ENCODE data around the gene EBPL.

Gene EBPL

DNA sequence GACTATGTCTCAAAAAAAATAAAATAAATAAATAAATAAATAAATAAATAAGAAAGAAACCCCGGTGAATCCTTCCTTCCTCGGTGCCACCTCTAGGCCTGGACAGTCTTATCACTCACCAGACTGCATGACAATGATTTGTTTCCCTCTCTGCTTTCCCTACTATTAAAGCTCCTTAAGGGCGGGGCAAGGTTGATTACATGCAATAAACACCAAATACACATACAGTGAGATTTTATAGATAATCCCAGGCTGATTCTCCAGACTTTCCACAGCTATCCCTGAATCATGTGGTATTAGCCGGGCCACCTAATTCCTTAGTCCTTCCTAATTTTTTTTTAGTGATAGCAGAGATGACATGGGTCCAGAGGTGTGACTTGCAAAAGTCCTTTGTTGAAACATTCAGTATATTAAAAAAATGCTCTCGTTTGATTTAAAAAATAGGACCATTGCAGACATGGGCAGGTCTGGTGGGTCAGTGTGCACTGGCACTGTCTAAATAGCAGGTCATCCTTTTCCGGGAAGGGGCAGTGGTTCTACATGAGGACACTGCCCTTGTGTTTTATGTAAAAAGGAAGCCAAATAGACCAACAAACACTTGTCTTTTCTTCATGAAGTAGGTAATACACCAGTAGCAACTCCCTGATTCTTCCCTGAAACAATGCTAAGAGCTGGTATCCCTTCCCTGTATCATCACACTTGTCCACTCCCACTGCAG lies 14.5 kb downstream of the EBPL start:
- DNase-seq (ENCODE audit: low read depth in 2 of 2, low spot score in 1 of 2) = no peak

GRCh38 chr13:49670828-49671227 lies 20.5 kb downstream of the EBPL start:
- DNase-seq (ENCODE audit: low read depth in 2 of 2, low spot score in 1 of 2) = no peak

GRCh38 chr13:49669735-49670309 lies 21.5 kb downstream of the EBPL start:
- DNase-seq (ENCODE audit: low read depth in 2 of 2, low spot score in 1 of 2) = no peak

- DNase-seq (ENCODE audit: low read depth in 2 of 2, low spot score in 1 of 2) = no peak
Measured at GRCh38 chr13:49667773-49668172, 23.5 kb downstream of the EBPL start.

- DNase-seq (ENCODE audit: low read depth in 2 of 2, low spot score in 1 of 2) = no peak
Measured at GRCh38 chr13:49664606-49665005, 26.7 kb downstream of the EBPL start.

DNA sequence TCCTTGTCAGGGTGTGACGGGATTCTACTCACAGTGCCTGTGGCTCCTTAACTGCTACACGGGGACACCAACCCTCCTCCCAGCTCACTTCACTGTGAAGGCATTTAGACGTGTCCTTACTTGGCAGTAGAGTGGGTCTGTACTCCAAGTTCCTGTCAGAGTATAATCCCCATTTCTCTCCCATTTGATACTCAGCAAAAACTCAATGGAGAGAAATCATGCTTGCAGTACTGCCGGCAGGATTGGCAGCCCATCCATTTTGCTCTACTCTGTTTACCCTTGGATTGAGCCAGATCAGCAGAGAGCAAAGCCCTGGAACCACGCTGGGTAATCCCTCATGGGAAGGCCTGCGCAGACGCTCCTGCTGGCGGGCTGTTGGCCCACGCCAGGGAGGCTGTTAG lies 34.0 kb downstream of the EBPL start:
- DNase-seq (ENCODE audit: low read depth in 2 of 2, low spot score in 1 of 2) = no peak

DNA sequence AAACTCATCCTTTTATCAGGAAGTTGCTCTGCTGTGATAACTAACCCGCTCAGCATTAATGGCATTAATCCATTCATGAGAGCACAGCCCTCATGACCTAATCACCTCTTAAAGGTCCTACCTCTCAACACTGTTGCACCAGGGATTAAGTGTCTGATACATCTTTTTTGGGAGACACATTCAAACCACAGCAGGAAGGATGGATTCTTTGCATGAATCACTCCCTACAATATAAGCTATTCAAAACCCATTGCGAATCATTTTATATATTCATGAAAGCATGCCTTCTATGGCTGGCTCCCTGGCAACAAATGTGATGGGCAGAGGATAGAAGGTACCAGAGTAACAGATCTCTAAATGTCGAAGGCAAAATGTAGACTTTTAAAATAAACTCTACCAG lies 35.4 kb downstream of the EBPL start:
- no peak for DNase-seq (ENCODE audit: low read depth in 2 of 2, low spot score in 1 of 2)

- no peak for DNase-seq (ENCODE audit: low read depth in 2 of 2, low spot score in 1 of 2)
Measured at GRCh38 chr13:49654011-49654410, 37.3 kb downstream of the EBPL start.

DNA sequence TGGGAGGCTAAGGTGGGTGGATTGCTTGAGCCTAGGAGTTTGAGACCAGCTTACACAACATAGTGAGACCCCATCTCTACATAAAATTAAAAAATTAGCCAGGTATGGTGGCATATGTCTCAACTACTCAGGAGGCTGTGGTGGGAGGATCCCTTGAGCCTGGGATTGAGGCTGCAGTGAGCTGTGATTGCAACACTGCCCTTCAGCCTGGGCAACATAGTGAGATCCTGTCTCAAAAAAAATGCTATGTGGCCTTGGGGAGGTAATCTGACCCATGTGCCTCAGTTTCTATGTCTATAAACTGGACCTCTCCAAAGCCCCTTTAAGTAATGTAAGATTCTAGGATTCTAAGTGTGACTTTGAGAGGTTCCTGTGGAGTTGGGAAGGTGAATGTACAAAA lies 37.8 kb downstream of the EBPL start:
- DNase-seq (ENCODE audit: low read depth in 2 of 2, low spot score in 1 of 2) = no peak

DNA sequence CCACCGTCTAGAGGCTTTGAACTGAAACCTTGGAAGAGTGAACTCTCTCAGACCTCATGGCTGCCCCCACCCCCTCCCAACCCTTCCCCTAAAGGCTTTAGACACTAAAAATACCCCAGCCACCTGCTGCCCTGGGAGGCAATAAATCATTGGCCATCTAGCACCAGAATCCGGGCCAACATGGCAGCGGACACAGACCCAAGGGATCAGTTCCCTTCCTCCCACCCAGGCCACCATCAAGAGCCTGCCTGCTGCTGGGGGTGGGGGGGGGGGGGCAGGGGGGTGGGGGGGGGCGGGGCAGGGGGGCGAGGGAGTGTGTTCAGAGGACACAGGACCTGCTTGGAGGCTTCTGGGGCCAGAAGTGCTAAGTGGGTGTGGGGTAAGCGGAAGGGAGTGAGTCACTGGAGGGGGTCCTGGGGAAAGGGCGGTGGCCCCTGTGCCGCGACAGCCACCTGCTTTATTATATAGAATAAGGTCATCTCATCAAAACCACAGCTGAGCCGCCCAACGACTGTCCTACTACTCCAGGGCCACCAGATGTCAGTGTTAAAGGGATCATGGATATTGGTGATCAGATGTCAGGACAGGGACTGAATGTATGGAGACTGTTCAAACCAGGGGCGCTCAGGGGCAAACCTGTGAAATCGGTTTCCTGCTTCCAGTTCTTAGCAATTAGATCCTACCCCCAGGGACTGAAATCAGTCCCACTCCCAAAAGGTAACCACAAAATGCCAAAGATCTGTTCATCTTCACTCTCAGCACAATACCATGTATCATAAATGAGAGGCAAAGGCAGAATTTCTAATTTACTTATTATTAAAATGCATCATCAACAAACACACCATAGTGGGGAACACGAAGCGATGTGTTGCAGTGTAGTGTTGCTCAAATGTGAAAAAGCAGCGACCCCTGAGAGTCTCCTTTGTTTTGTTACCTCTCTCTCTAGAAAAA lies 38.7 kb downstream of the EBPL start:
- no peak for DNase-seq (ENCODE audit: low read depth in 2 of 2, low spot score in 1 of 2)

DNA sequence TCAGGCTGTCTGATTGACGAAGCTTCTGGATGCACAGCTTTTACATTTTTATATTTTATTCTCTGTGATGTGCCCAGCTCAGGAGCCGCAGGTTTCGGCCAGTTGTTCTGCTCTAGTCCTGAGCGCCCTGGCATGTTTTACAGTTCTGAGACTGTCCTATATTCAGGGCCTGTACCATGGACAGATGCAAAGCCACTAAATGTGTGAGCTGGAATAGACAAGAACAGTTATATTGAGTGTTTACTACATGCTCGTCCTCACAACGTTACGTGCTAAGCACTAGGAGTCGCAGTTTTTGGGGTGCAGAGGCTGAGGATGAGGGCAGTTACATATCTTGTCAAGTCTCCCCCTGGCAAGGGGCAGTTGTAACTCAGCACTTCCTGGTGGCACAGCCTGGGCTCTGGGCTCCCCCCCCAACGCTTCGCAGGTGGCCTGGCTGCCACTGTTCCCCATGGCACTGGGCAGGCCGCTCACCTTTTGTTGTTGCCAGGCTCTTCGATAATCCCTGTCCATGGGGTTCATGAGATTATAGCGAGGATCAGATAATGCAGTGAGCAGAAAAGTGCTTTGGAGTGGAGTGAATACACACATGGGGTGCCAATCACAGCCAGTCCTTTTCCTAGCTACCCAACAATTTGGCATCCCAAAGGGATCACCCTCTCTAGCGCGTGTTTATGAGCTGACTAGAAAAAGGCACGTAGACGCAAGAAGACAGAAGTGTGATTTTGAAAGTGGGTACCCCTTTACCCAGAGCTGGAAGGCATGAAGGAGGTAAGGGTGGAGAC lies 39.5 kb downstream of the EBPL start:
- DNase-seq (ENCODE audit: low read depth in 2 of 2, low spot score in 1 of 2) = no peak

DNA sequence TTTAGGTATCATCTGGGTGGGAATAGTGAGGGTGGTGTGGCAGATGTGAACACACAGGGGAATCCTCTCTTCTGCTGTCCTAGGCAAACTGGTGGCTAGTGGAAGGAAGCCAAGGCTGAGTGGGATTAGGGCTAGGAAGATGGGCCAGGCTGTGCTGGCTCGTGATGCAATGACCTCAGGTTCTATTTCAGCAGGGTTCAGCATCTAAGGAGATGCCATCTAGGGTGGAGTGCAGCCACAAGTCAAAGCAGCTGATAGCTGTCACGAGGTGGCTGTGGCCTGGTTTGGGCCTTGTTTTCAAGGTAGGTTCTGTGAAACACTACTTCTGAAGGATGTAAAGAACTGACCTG lies 41.3 kb downstream of the EBPL start:
- DNase-seq (ENCODE audit: low read depth in 2 of 2, low spot score in 1 of 2) = no peak

DNA sequence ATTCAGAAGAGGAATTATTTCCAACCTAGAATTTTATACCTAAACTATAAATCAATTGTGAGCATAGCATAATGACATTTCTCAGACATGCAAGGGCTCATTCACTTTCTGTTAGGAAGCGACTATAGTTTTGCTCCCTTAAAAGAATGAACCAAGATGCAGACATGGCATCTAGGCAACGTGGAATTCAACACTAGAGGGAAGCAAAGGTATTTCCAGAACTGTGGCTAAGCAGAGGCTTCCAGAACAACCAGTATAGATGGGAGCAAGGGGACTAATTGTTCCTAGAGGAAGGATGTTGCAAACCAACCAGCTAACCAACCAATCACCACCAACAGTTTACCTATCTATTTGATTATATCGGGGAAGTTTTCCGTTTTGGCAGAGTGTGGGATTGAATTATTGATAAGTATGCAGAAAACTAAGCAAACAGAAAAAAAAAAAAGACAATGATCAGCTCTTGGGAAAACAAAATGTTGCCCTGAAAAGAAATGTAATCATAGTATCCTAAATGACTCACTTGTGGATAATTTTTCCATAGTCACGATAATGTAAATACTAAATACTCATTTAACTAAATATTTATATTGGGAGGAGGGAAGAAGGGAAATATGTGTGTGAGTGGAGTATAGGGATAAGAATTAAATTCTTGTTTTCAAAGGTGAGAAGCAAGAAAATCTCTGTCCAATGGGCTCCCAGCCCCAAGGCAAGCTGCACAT lies 41.9 kb downstream of the EBPL start:
- no peak for DNase-seq (ENCODE audit: low read depth in 2 of 2, low spot score in 1 of 2)

GRCh38 chr13:49646688-49647087 lies 44.6 kb downstream of the EBPL start:
- DNase-seq (ENCODE audit: low read depth in 2 of 2, low spot score in 1 of 2) = no peak

- DNase-seq (ENCODE audit: low read depth in 2 of 2, low spot score in 1 of 2) = no peak
Measured at GRCh38 chr13:49645451-49645850, 45.8 kb downstream of the EBPL start.

DNA sequence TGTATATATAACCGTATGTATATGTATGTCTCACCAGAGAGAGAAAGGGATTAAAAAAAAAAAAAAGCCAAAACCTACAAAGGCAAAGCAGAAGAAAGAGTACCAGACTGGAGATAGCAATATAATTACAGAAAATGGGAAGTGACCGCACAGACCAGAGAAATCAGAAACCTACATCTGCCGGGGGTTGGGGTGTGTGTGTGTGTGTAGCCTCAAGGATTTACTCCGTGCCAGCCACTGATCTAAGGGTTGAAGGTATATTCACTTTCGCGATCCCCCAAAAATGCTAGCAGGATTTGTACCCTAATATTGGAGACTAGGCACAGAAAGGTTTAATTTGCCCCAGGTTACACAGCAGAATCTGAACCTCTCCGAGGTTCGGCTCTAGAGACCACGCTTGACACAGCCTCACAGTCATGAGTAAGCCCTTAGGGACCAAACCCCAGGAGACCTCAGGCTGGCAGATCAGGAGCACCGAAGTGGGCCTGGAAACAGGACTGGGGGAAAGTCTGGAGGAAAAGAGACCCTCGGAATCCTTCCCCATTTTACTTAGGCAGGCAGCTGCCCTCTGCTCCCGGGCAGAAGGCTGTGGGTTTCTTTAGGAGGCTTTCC lies 48.1 kb downstream of the EBPL start:
- no peak for DNase-seq (ENCODE audit: low read depth in 2 of 2, low spot score in 1 of 2)

DNA sequence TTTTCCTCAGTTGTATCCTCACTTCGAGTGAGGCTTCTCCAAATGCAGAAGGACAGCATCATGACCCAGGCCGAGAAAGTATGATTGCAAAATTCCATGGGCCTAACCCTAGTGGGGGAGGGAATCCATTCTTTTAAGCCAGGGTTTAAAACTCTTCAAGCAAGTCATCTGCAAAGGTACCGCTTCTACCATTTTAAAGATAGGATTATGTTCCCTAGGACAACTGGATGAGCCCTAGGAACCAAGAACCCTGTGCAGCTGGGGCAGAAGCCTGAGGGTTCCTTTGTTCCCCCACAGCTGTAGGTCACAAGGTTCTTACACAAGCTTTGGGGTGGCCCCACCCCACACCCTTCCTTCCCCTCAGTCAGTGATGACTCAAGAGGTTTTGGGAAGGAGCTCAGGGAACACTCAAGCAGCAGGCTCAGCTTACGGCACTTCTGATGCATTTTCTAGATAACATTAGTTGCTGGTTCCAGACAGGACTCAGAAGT lies 49.4 kb downstream of the EBPL start:
- no peak for DNase-seq (ENCODE audit: low read depth in 2 of 2, low spot score in 1 of 2)

- no peak for DNase-seq (ENCODE audit: low read depth in 2 of 2, low spot score in 1 of 2)
Measured at GRCh38 chr13:49638744-49639072, 52.6 kb downstream of the EBPL start.

- DNase-seq (ENCODE audit: low read depth in 2 of 2, low spot score in 1 of 2) = no peak
Measured at GRCh38 chr13:49638030-49638743, 53.1 kb downstream of the EBPL start.

DNA sequence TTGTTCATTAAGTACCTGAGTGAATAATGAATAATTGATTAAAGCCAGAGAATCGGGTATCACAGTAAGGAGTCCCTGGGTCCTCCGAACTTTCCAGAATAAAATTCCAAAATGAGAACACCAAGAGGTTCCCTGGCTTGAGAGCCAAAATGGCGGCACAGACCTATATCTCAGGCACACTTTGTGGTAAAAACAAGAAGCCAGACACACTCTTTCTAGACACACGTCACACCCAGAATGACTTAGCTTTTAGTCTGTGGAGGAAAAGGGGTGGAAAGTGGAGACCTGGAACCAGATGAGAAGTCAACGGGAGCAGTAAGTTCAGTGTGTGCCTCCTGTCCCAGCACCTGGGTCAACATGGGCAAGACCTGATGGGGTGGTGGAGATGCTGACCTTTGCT lies 54.6 kb downstream of the EBPL start:
- no peak for DNase-seq (ENCODE audit: low read depth in 2 of 2, low spot score in 1 of 2)

Measured in stimulated activated CD8-positive, alpha-beta memory T cell treated with anti-CD3 and anti-CD28 coated beads, Interleukin-4, amount 100 ng/mL, for 1 hour (primary cell).